ENCODE data around the gene CASP7.
"Not testable (repeated sequence)": the region's sequence is repeated elsewhere in the genome, so short reads cannot be mapped to it uniquely, and the experiment has no call there.

The CASP7 gene

GRCh38 chr10:113764582-113764981 is 84.9 kb downstream of the CASP7 start:
- H3K27ac ChIP-seq (ENCODE audit: low read depth, low read length): no peak overlapping the region

GRCh38 chr10:113765910-113766309 is 86.2 kb downstream of the CASP7 start:
- H3K27me3 ChIP-seq (ENCODE audit: control insufficient read depth in 1 of 2, insufficient read depth in 2 of 2, low read length in 2 of 2): no peaks in the 10 kb centered on the region
- H3K36me3 ChIP-seq (ENCODE audit: insufficient read depth, low read length): no peaks in the 10 kb centered on the region
- no peak overlapping the region for H3K4me3 ChIP-seq (ENCODE audit: low read depth in 1 of 2, low read length in 2 of 2)
- no peak overlapping the region for H3K27ac ChIP-seq (ENCODE audit: low read depth, low read length)
- H3K9me3 ChIP-seq (ENCODE audit: low read length): no peaks in the 10 kb centered on the region
- H3K4me1 ChIP-seq (ENCODE audit: insufficient read depth, low read length): no peaks in the 10 kb centered on the region
- no peak overlapping the region for H3K9ac ChIP-seq (ENCODE audit: low read length)

More at GRCh38 chr10:113764582-113764981, 84.9 kb downstream of the CASP7 start:
- no peaks in the 10 kb centered on the region for H3K27me3 ChIP-seq (ENCODE audit: control insufficient read depth in 1 of 2, insufficient read depth in 2 of 2, low read length in 2 of 2)
- H3K4me1 ChIP-seq (ENCODE audit: insufficient read depth, low read length): no peaks in the 10 kb centered on the region
- no peaks in the 10 kb centered on the region for H3K9me3 ChIP-seq (ENCODE audit: low read length)
- H3K4me3 ChIP-seq (ENCODE audit: low read depth in 1 of 2, low read length in 2 of 2): no peak overlapping the region
- no peaks in the 10 kb centered on the region for H3K36me3 ChIP-seq (ENCODE audit: insufficient read depth, low read length)
- H3K9ac ChIP-seq (ENCODE audit: low read length): no peak overlapping the region

GRCh38 chr10:113767222-113767621 is 87.5 kb downstream of the CASP7 start:
- no peaks in the 10 kb centered on the region for H3K4me1 ChIP-seq (ENCODE audit: insufficient read depth, low read length)
- no peak overlapping the region for H3K27ac ChIP-seq (ENCODE audit: low read depth, low read length)
- H3K27me3 ChIP-seq (ENCODE audit: control insufficient read depth in 1 of 2, insufficient read depth in 2 of 2, low read length in 2 of 2): no peaks in the 10 kb centered on the region
- no peaks in the 10 kb centered on the region for H3K9me3 ChIP-seq (ENCODE audit: low read length)
- no peaks in the 10 kb centered on the region for H3K36me3 ChIP-seq (ENCODE audit: insufficient read depth, low read length)
- H3K4me3 ChIP-seq (ENCODE audit: low read depth in 1 of 2, low read length in 2 of 2): no peak overlapping the region
- no peak overlapping the region for H3K9ac ChIP-seq (ENCODE audit: low read length)

GRCh38 chr10:113770346-113770745 is 90.6 kb downstream of the CASP7 start:
- no peaks in the 10 kb centered on the region for H3K4me1 ChIP-seq (ENCODE audit: insufficient read depth, low read length)
- H3K36me3 ChIP-seq (ENCODE audit: insufficient read depth, low read length): no peaks in the 10 kb centered on the region
- no peaks in the 10 kb centered on the region for H3K9me3 ChIP-seq (ENCODE audit: low read length)
- H3K27me3 ChIP-seq (ENCODE audit: control insufficient read depth in 1 of 2, insufficient read depth in 2 of 2, low read length in 2 of 2): no peaks in the 10 kb centered on the region
- no peak overlapping the region for H3K9ac ChIP-seq (ENCODE audit: low read length)
- no peak overlapping the region for H3K4me3 ChIP-seq (ENCODE audit: low read depth in 1 of 2, low read length in 2 of 2)
- no peak overlapping the region for H3K27ac ChIP-seq (ENCODE audit: low read depth, low read length)

- H3K9me3 ChIP-seq (ENCODE audit: low read length); H3K36me3 ChIP-seq (ENCODE audit: insufficient read depth, low read length); H3K9ac ChIP-seq (ENCODE audit: low read length); H3K4me3 ChIP-seq (ENCODE audit: low read depth in 1 of 2, low read length in 2 of 2); H3K4me1 ChIP-seq (ENCODE audit: insufficient read depth, low read length); H3K27me3 ChIP-seq (ENCODE audit: control insufficient read depth in 1 of 2, insufficient read depth in 2 of 2, low read length in 2 of 2); H3K27ac ChIP-seq (ENCODE audit: low read depth, low read length): not testable (repeated sequence)
Measured at GRCh38 chr10:113771131-113771530, 91.4 kb downstream of the CASP7 start.

GRCh38 chr10:113775686-113776294 is 96.1 kb downstream of the CASP7 start:
- Histone ChIP-seq H3K36me3 (ENCODE audit: insufficient read depth, low read length) (no peaks in the 10 kb centered on the region), H3K9me3 (ENCODE audit: low read length) (no peaks in the 10 kb centered on the region), H3K4me3 (ENCODE audit: low read depth in 1 of 2, low read length in 2 of 2) (no peak overlapping the region), H3K4me1 (ENCODE audit: insufficient read depth, low read length) (no peaks in the 10 kb centered on the region), H3K27ac (ENCODE audit: low read depth, low read length) (no peak overlapping the region), H3K27me3 (ENCODE audit: control insufficient read depth in 1 of 2, insufficient read depth in 2 of 2, low read length in 2 of 2) (no peaks in the 10 kb centered on the region), H3K9ac (ENCODE audit: low read length) (no peak overlapping the region)

GRCh38 chr10:113776553-113776952 is 96.8 kb downstream of the CASP7 start:
- Histone ChIP-seq H3K9ac (ENCODE audit: low read length) (no peak overlapping the region), H3K27me3 (ENCODE audit: control insufficient read depth in 1 of 2, insufficient read depth in 2 of 2, low read length in 2 of 2) (no peaks in the 10 kb centered on the region), H3K27ac (ENCODE audit: low read depth, low read length) (no peak overlapping the region), H3K36me3 (ENCODE audit: insufficient read depth, low read length) (no peaks in the 10 kb centered on the region), H3K9me3 (ENCODE audit: low read length) (no peaks in the 10 kb centered on the region), H3K4me3 (ENCODE audit: low read depth in 1 of 2, low read length in 2 of 2) (no peak overlapping the region), H3K4me1 (ENCODE audit: insufficient read depth, low read length) (no peaks in the 10 kb centered on the region)
